ENCODE results near the gene SPAG5.

Gene SPAG5

GRCh38 chr17:28547623-28548416, 51.0 kb downstream of the SPAG5 start:
- CTCF ChIA-PET = interaction anchor here (0.6 to 4.4 kb wide), 19 partner anchors 9 to 82 kb away, joined by 3 to 32 read pairs (median 5); partner anchors contain the start of gene PIGS
- Histone ChIP-seq H3K9me3 (ENCODE audit: control extremely low read depth in 1 of 5, control insufficient read depth in 4 of 5, insufficient read depth in 2 of 5, low read depth in 1 of 5, low read length in 4 of 5) (no peaks in the 10 kb centered on the region), H3K27ac (ENCODE audit: insufficient read depth in 1 of 2, low read depth in 1 of 2, low read length in 2 of 2, poor library complexity in 1 of 2, severe bottlenecking in 2 of 2) (peak overlapping the region in 1 of 2 experiments; percentile 45), H3K36me3 (ENCODE audit: control insufficient read depth in 4 of 4, insufficient read depth in 4 of 4, low read length in 3 of 4) (peaks cover 0 to 11% (median 0%) of the 10 kb centered on the region in 4 experiments), H3K4me1 (ENCODE audit: control extremely low read depth in 1 of 4, control insufficient read depth in 4 of 4, insufficient read depth in 4 of 4, low read length in 3 of 4) (peaks cover 2 to 34% (median 25%) of the 10 kb centered on the region in 4 experiments), H3K27me3 (replicated peaks in 2 of 5; ENCODE audit: control insufficient read depth in 4 of 5, insufficient read depth in 5 of 5, low read length in 4 of 5) (no peaks in the 10 kb centered on the region), H3K4me3 (ENCODE audit: control insufficient read depth in 1 of 7, extremely low read depth in 1 of 7, insufficient read depth in 4 of 7, low read depth in 2 of 7, low read length in 6 of 7) (peak overlapping the region in 1 of 7 experiments; percentile 1)
- 27% methylated on average over 22 of the region's 26 CpGs for WGBS (ENCODE audit: insufficient coverage)
- DNase-seq = peak; percentile 63 to 89 (median 82)
- POLR2A ChIA-PET = interaction anchor here (0.9 kb wide), 1 partner anchor 44 kb away, joined by 4 read pairs; no protein-coding TSS in a partner anchor

GRCh38 chr17:28547096-28547622, 51.7 kb downstream of the SPAG5 start:
- Histone ChIP-seq H3K36me3 (ENCODE audit: control insufficient read depth in 4 of 4, insufficient read depth in 4 of 4, low read length in 3 of 4) (peaks cover 0 to 11% (median 0%) of the 10 kb centered on the region in 4 experiments), H3K27ac (ENCODE audit: insufficient read depth in 1 of 2, low read depth in 1 of 2, low read length in 2 of 2, poor library complexity in 1 of 2, severe bottlenecking in 2 of 2) (no peak overlapping the region), H3K4me3 (ENCODE audit: control insufficient read depth in 1 of 7, extremely low read depth in 1 of 7, insufficient read depth in 4 of 7, low read depth in 2 of 7, low read length in 6 of 7) (peak overlapping the region in 1 of 7 experiments; percentile 1), H3K27me3 (replicated peaks in 2 of 5; ENCODE audit: control insufficient read depth in 4 of 5, insufficient read depth in 5 of 5, low read length in 4 of 5) (no peaks in the 10 kb centered on the region), H3K9me3 (ENCODE audit: control extremely low read depth in 1 of 5, control insufficient read depth in 4 of 5, insufficient read depth in 2 of 5, low read depth in 1 of 5, low read length in 4 of 5) (no peaks in the 10 kb centered on the region), H3K4me1 (ENCODE audit: control extremely low read depth in 1 of 4, control insufficient read depth in 4 of 4, insufficient read depth in 4 of 4, low read length in 3 of 4) (peaks cover 2 to 34% (median 22%) of the 10 kb centered on the region in 4 experiments)
- POLR2A ChIA-PET = interaction anchor here (0.9 kb wide), 1 partner anchor 44 kb away, joined by 4 read pairs; no protein-coding TSS in a partner anchor
- WGBS (ENCODE audit: insufficient coverage) = 91% methylated on average over 11 of the region's 14 CpGs
- DNase-seq = no peak
- CTCF ChIA-PET = interaction anchor here (0.6 to 4.4 kb wide), 16 partner anchors 10 to 67 kb away, joined by 3 to 32 read pairs (median 5); partner anchors contain the start of gene PIGS

- Histone ChIP-seq H3K27me3 (replicated peaks in 2 of 5; ENCODE audit: control insufficient read depth in 4 of 5, insufficient read depth in 5 of 5, low read length in 4 of 5) (no peaks in the 10 kb centered on the region), H3K36me3 (ENCODE audit: control insufficient read depth in 4 of 4, insufficient read depth in 4 of 4, low read length in 3 of 4) (peaks cover 0 to 11% (median 0%) of the 10 kb centered on the region in 4 experiments), H3K4me1 (ENCODE audit: control extremely low read depth in 1 of 4, control insufficient read depth in 4 of 4, insufficient read depth in 4 of 4, low read length in 3 of 4) (peaks cover 2 to 24% (median 16%) of the 10 kb centered on the region in 4 experiments), H3K9me3 (ENCODE audit: control extremely low read depth in 1 of 5, control insufficient read depth in 4 of 5, insufficient read depth in 2 of 5, low read depth in 1 of 5, low read length in 4 of 5) (no peaks in the 10 kb centered on the region), H3K27ac (ENCODE audit: insufficient read depth in 1 of 2, low read depth in 1 of 2, low read length in 2 of 2, poor library complexity in 1 of 2, severe bottlenecking in 2 of 2) (no peak overlapping the region), H3K4me3 (ENCODE audit: control insufficient read depth in 1 of 7, extremely low read depth in 1 of 7, insufficient read depth in 4 of 7, low read depth in 2 of 7, low read length in 6 of 7) (no peak overlapping the region)
- CTCF ChIA-PET = interaction anchor here (1.0 to 4.4 kb wide), 4 partner anchors 10 to 57 kb away, joined by 3 to 32 read pairs (median 14); no protein-coding TSS in a partner anchor
- no peak for DNase-seq
- POLR2A ChIA-PET = interaction anchor here (0.6 kb wide), 1 partner anchor 20 kb away, joined by 3 read pairs; no protein-coding TSS in a partner anchor
- 97% methylated on average over 4 of the region's 6 CpGs for WGBS (ENCODE audit: insufficient coverage)
These were observed 52.9 kb downstream of the SPAG5 start for GRCh38 chr17:28545787-28546415.

- 89% methylated on average over 2 of the region's 2 CpGs for WGBS (ENCODE audit: insufficient coverage)
- no peak overlapping the region for H3K27ac ChIP-seq (ENCODE audit: insufficient read depth in 1 of 2, low read depth in 1 of 2, low read length in 2 of 2, poor library complexity in 1 of 2, severe bottlenecking in 2 of 2)
- DNase-seq = no peak
These were observed 53.7 kb downstream of the SPAG5 start for GRCh38 chr17:28545141-28545503.

GRCh38 chr17:28544402-28545140, 54.3 kb downstream of the SPAG5 start:
- DNase-seq = no peak
- CTCF ChIA-PET = no interaction called here
- Histone ChIP-seq H3K4me3 (ENCODE audit: control insufficient read depth in 1 of 7, extremely low read depth in 1 of 7, insufficient read depth in 4 of 7, low read depth in 2 of 7, low read length in 6 of 7) (no peak overlapping the region), H3K27me3 (replicated peaks in 2 of 5; ENCODE audit: control insufficient read depth in 4 of 5, insufficient read depth in 5 of 5, low read length in 4 of 5) (no peaks in the 10 kb centered on the region), H3K27ac (ENCODE audit: insufficient read depth in 1 of 2, low read depth in 1 of 2, low read length in 2 of 2, poor library complexity in 1 of 2, severe bottlenecking in 2 of 2) (no peak overlapping the region), H3K36me3 (ENCODE audit: control insufficient read depth in 4 of 4, insufficient read depth in 4 of 4, low read length in 3 of 4) (peaks cover 0 to 11% (median 0%) of the 10 kb centered on the region in 4 experiments), H3K9me3 (ENCODE audit: control extremely low read depth in 1 of 5, control insufficient read depth in 4 of 5, insufficient read depth in 2 of 5, low read depth in 1 of 5, low read length in 4 of 5) (no peaks in the 10 kb centered on the region), H3K4me1 (ENCODE audit: control extremely low read depth in 1 of 4, control insufficient read depth in 4 of 4, insufficient read depth in 4 of 4, low read length in 3 of 4) (peaks cover 0 to 16% (median 14%) of the 10 kb centered on the region in 4 experiments)
- POLR2A ChIA-PET = no interaction called here
- 100% methylated on average over 1 of the region's 4 CpGs for WGBS (ENCODE audit: insufficient coverage)

More at GRCh38 chr17:28545141-28545503, 53.7 kb downstream of the SPAG5 start:
- H3K9me3 ChIP-seq (ENCODE audit: control extremely low read depth in 1 of 5, control insufficient read depth in 4 of 5, insufficient read depth in 2 of 5, low read depth in 1 of 5, low read length in 4 of 5) = no peaks in the 10 kb centered on the region
- no peaks in the 10 kb centered on the region for H3K27me3 ChIP-seq (replicated peaks in 2 of 5; ENCODE audit: control insufficient read depth in 4 of 5, insufficient read depth in 5 of 5, low read length in 4 of 5)
- POLR2A ChIA-PET = no interaction called here
- H3K4me3 ChIP-seq (ENCODE audit: control insufficient read depth in 1 of 7, extremely low read depth in 1 of 7, insufficient read depth in 4 of 7, low read depth in 2 of 7, low read length in 6 of 7) = no peak overlapping the region
- H3K36me3 ChIP-seq (ENCODE audit: control insufficient read depth in 4 of 4, insufficient read depth in 4 of 4, low read length in 3 of 4) = peaks cover 0 to 11% (median 0%) of the 10 kb centered on the region in 4 experiments
- CTCF ChIA-PET = interaction anchor here (3.8 kb wide), 1 partner anchor 9 kb away, joined by 23 read pairs; no protein-coding TSS in a partner anchor
- H3K4me1 ChIP-seq (ENCODE audit: control extremely low read depth in 1 of 4, control insufficient read depth in 4 of 4, insufficient read depth in 4 of 4, low read length in 3 of 4) = peaks cover 0 to 22% (median 16%) of the 10 kb centered on the region in 4 experiments

- Histone ChIP-seq H3K4me3 (ENCODE audit: control insufficient read depth in 1 of 7, extremely low read depth in 1 of 7, insufficient read depth in 4 of 7, low read depth in 2 of 7, low read length in 6 of 7) (no peak overlapping the region), H3K9me3 (ENCODE audit: control extremely low read depth in 1 of 5, control insufficient read depth in 4 of 5, insufficient read depth in 2 of 5, low read depth in 1 of 5, low read length in 4 of 5) (no peaks in the 10 kb centered on the region), H3K36me3 (ENCODE audit: control insufficient read depth in 4 of 4, insufficient read depth in 4 of 4, low read length in 3 of 4) (peaks cover 0 to 2% (median 0%) of the 10 kb centered on the region in 4 experiments), H3K27me3 (replicated peaks in 2 of 5; ENCODE audit: control insufficient read depth in 4 of 5, insufficient read depth in 5 of 5, low read length in 4 of 5) (no peaks in the 10 kb centered on the region), H3K27ac (ENCODE audit: insufficient read depth in 1 of 2, low read depth in 1 of 2, low read length in 2 of 2, poor library complexity in 1 of 2, severe bottlenecking in 2 of 2) (no peak overlapping the region), H3K4me1 (ENCODE audit: control extremely low read depth in 1 of 4, control insufficient read depth in 4 of 4, insufficient read depth in 4 of 4, low read length in 3 of 4) (no peaks in the 10 kb centered on the region)
- no peak for DNase-seq
- POLR2A ChIA-PET = no interaction called here
- CTCF ChIA-PET = interaction anchor here (0.6 to 19.4 kb wide), 7 partner anchors 8 to 92 kb away, joined by 3 to 260 read pairs (median 8); partner anchors contain the start of gene PIGS
- WGBS (ENCODE audit: insufficient coverage) = 95% methylated on average over 4 of the region's 4 CpGs
These were observed 57.4 kb downstream of the SPAG5 start for GRCh38 chr17:28541439-28541838.

All from common myeloid progenitor, CD34-positive (primary cell).